GM12878 (cell line): ENCODE data around the gene ATP1B1. TPM values are rescaled to one million over a fixed set of nuclear protein-coding genes. Genes with fewer than 3 reads are reported as not detected.
A peak's percentile ranks its signal among the peaks of the same experiment; 100 is the strongest.

Experiments used
- ATF3 ChIP-seq: IDR thresholded peaks from 2 replicates; pipeline ENCODE4 v1.6.1; 2011; ENCODE audit warnings: low read depth, mild to moderate bottlenecking, low read length, moderate library complexity, borderline replicate concordance; ENCODE audit errors: extremely low read depth
- BCL11A ChIP-seq: IDR thresholded peaks from 2 replicates; pipeline ENCODE4 v1.6.1; 2011; ENCODE audit warnings: low read depth, low read length
- BHLHE40 ChIP-seq, 2 experiments: fragments of 450-650 bp in 1 of 2; IDR thresholded peaks; 2 replicates each; pipeline ENCODE4 v1.6.1; 2011 to 2017; ENCODE audit warnings: low read depth in 2 of 2, borderline replicate concordance in 1 of 2, improper control_type of control experiment in 1 of 2, low read length in 1 of 2, mild to moderate bottlenecking in 1 of 2
- CHD4 ChIP-seq: fragments of 200-600 bp; sonication (generic); IDR thresholded peaks from 2 replicates; pipeline ENCODE4 v1.6.1; 2016; ENCODE audit warnings: mild to moderate bottlenecking
- EP300 ChIP-seq, 2 experiments: fragments of 150-350 bp in 1 of 2; IDR thresholded peaks; 2 replicates each; pipeline ENCODE4 v1.6.1; 2011 to 2012; ENCODE audit warnings: low read depth in 2 of 2, low read length in 2 of 2, borderline replicate concordance in 1 of 2, improper control_type of control experiment in 1 of 2, inconsistent platforms in 1 of 2; ENCODE audit not compliant: control insufficient read depth in 1 of 2
- FOS ChIP-seq: IDR thresholded peaks from 3 replicates; pipeline ENCODE4 v1.6.1; 2011; ENCODE audit warnings: borderline replicate concordance; ENCODE audit not compliant: insufficient read length; ENCODE audit errors: extremely low read depth
- HDGF ChIP-seq: fragments of 450-650 bp; IDR thresholded peaks from 2 replicates; pipeline ENCODE4 v1.6.1; 2016; ENCODE audit warnings: antibody characterized with exemption
- IRF5 ChIP-seq: fragments of 450-650 bp; IDR thresholded peaks from 2 replicates; pipeline ENCODE4 v1.6.1; 2017; ENCODE audit warnings: borderline replicate concordance
- JUNB ChIP-seq: IDR thresholded peaks from 2 replicates; pipeline ENCODE4 v1.6.1; 2016; ENCODE audit warnings: antibody characterized with exemption, mild to moderate bottlenecking
- NKRF ChIP-seq: fragments of 450-650 bp; conservative IDR thresholded peaks from 2 replicates; pipeline ENCODE4 v1.6.1; 2017; ENCODE audit warnings: mild to moderate bottlenecking, moderate library complexity
- NRF1 ChIP-seq: conservative IDR thresholded peaks from 2 replicates; pipeline ENCODE4 v1.6.1; 2011; ENCODE audit warnings: mild to moderate bottlenecking, low read depth, low read length, improper control_type of control experiment
- SRF ChIP-seq, 2 experiments: IDR thresholded peaks; 2 replicates each; pipeline ENCODE4 v1.6.1; 2011; ENCODE audit warnings: low read depth in 2 of 2, low read length in 2 of 2, mild to moderate bottlenecking in 1 of 2, moderate library complexity in 1 of 2
- TCF7 ChIP-seq: IDR thresholded peaks from 2 replicates; pipeline ENCODE4 v1.6.1; 2014; ENCODE audit warnings: antibody characterized with exemption, borderline replicate concordance
- USF1 ChIP-seq: IDR thresholded peaks from 2 replicates; pipeline ENCODE4 v1.6.1; 2011; ENCODE audit warnings: borderline replicate concordance, low read depth, mild to moderate bottlenecking, moderate library complexity, mixed read lengths, low read length; ENCODE audit not compliant: insufficient read depth; ENCODE audit errors: extremely low read length
- WRNIP1 ChIP-seq: IDR thresholded peaks from 2 replicates; pipeline ENCODE4 v1.6.1; 2011; ENCODE audit warnings: low read depth, low read length, improper control_type of control experiment, borderline replicate concordance
- YY1 ChIP-seq: IDR thresholded peaks from 2 replicates; pipeline ENCODE4 v1.6.1; 2011; ENCODE audit warnings: low read depth, mild to moderate bottlenecking, low read length
- ZNF207 ChIP-seq: fragments of 450-650 bp; IDR thresholded peaks from 2 replicates; pipeline ENCODE4 v1.6.1; 2014; ENCODE audit warnings: antibody characterized with exemption, mild to moderate bottlenecking, borderline replicate concordance
- ZSCAN29 ChIP-seq: fragments of 450-650 bp; IDR thresholded peaks from 2 replicates; pipeline ENCODE4 v1.6.1; 2017; ENCODE audit warnings: mild to moderate bottlenecking, moderate library complexity
- ZZZ3 ChIP-seq: IDR thresholded peaks from 2 replicates; pipeline ENCODE4 v1.6.1; 2011; ENCODE audit warnings: low read depth; ENCODE audit not compliant: control insufficient read depth, insufficient read length
- polyA plus RNA-seq, 11 experiments: library from polyadenylated mRNA; depleted of rRNA in 4 of 11; unstranded in 6 of 11; stranded (reverse) in 5 of 11; fragments of >200 nt; fragmentation: Nextera tagmentation in 4 of 11; fragmentation: Illumina TruSeq in 1 of 11; extraction: Ambion mirVana in 4 of 11; extraction: Trizol in 1 of 11; gene quantifications; 1 replicate in 1 of 11; 2 replicates in 10 of 11; pipeline versions ENCODE4 v1.2.1 to v1.2.3, GENCODE V29; 2011 to 2016; ENCODE audit warnings: inconsistent platforms in 2 of 11, missing spikeins in 2 of 11, low read depth in 1 of 11
- total RNA-seq, 4 experiments: library from RNA; depleted of rRNA in 3 of 4; stranded (reverse); fragments of >200 nt in 3 of 4; fragmentation: Illumina TruSeq in 1 of 4; extraction: Trizol in 1 of 4; gene quantifications; 2 replicates each; pipeline versions ENCODE4 v1.2.1 to v1.2.3, GENCODE V29; 2013 to 2021
- TF ChIP-seq, protein P1 (sequence below): fragments of 450-650 bp; IDR thresholded peaks from 2 replicates; pipeline ENCODE4 v1.6.1; 2018; ENCODE audit warnings: borderline replicate concordance, mild to moderate bottlenecking; ENCODE audit not compliant: partially characterized antibody

ATP1B1 gene
- total and polyA plus RNA-seq, 10 of the 15 experiments (the other 5 are each of a cell fraction or from before 2014, with no cell fraction given), result 0.84 to 14.0 (median 1.4) TPM

GRCh38 chr1:169105434-169106094, 926 bp upstream of the ATP1B1 start (continued):
- TF ChIP-seq NKRF (no peak; the same call in 1 of the 2 replicates), ZNF207 (no peak), BHLHE40 (IDR thresholded peaks at IDR 0.05; ENCODE audit: borderline replicate concordance in 1 of 2, low read depth in 2 of 2, low read length in 1 of 2) (peak; percentile 70 to 91), FOS (no peak), USF1 (peak; percentile 29), CHD4 (no peak), TCF7 (no peak), EP300 (IDR thresholded peaks at IDR 0.05; ENCODE audit: borderline replicate concordance in 1 of 2, control insufficient read depth in 1 of 2, low read depth in 2 of 2, low read length in 2 of 2) (no peak), JUNB (no peak), BCL11A (no peak), ZSCAN29 (no peak), WRNIP1 (no peak), ATF3 (no peak), ZZZ3 (no peak), SRF (IDR thresholded peaks at IDR 0.05; ENCODE audit: low read depth in 2 of 2, low read length in 2 of 2) (no peak), IRF5 (no peak), HDGF (no peak), YY1 (no peak), NRF1 (no peak)
- TF ChIP-seq, protein P1, sequence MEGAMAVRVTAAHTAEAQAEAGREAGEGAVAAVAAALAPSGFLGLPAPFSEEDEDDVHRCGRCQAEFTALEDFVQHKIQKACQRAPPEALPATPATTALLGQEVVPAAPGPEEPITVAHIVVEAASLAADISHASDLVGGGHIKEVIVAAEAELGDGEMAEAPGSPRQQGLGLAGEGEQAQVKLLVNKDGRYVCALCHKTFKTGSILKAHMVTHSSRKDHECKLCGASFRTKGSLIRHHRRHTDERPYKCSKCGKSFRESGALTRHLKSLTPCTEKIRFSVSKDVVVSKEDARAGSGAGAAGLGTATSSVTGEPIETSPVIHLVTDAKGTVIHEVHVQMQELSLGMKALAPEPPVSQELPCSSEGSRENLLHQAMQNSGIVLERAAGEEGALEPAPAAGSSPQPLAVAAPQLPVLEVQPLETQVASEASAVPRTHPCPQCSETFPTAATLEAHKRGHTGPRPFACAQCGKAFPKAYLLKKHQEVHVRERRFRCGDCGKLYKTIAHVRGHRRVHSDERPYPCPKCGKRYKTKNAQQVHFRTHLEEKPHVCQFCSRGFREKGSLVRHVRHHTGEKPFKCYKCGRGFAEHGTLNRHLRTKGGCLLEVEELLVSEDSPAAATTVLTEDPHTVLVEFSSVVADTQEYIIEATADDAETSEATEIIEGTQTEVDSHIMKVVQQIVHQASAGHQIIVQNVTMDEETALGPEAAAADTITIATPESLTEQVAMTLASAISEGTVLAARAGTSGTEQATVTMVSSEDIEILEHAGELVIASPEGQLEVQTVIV, result no peak
